Astrocyte of the cerebellum (primary cell): Measurements from ENCODE around the gene SLC17A5.
"Not testable (repeated sequence)": the region's sequence is repeated elsewhere in the genome, so short reads cannot be mapped to it uniquely, and the experiment has no call there.

Experiments used
- DNase-seq: peaks from one replicate; pipeline ENCODE4 v3.0.0-alpha.2; 2011; ENCODE audit warnings: low read depth
- H3K4me3 ChIP-seq: 2 replicates; pipeline ENCODE4 v1.5.1; 2011; ENCODE audit warnings: mild to moderate bottlenecking, low read depth, low read length, moderate library complexity
- in situ Hi-C: cut with HindIII; loops from 2 replicates; pipeline ENCODE4 v1.10.0; 2017; ENCODE audit warnings: low sequenced_read_pairs
- TF ChIP-seq, protein P1 (sequence below): IDR thresholded peaks from 2 replicates; pipeline ENCODE4 v1.5.1; 2012; ENCODE audit warnings: low read length, low read depth, moderate library complexity, mild to moderate bottlenecking; ENCODE audit errors: missing control alignments

The SLC17A5 gene

DNA sequence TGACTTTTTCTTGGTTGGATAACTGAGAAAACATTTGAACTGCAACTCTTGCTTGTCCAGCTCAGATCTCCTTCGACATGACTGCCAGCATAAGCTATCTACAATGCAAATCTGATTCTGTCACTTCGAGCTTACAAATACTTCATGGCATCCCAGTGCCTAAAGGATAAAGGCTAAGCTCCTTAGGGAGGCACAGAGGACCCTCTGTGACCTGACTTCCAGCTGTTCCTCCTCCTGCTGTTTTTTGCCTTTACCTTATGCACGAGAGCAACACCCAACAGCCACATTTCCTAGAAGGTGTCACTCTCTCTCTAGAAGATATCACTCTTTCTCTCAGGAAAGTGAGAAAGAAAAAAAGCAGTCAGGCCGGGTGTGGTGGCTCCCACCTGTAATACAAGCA is 23.4 kb downstream of the SLC17A5 start:
- DNase-seq = no peak
- in situ Hi-C loops = no loop called here
- no peak overlapping the region for H3K4me3 ChIP-seq
- TF ChIP-seq, protein P1, sequence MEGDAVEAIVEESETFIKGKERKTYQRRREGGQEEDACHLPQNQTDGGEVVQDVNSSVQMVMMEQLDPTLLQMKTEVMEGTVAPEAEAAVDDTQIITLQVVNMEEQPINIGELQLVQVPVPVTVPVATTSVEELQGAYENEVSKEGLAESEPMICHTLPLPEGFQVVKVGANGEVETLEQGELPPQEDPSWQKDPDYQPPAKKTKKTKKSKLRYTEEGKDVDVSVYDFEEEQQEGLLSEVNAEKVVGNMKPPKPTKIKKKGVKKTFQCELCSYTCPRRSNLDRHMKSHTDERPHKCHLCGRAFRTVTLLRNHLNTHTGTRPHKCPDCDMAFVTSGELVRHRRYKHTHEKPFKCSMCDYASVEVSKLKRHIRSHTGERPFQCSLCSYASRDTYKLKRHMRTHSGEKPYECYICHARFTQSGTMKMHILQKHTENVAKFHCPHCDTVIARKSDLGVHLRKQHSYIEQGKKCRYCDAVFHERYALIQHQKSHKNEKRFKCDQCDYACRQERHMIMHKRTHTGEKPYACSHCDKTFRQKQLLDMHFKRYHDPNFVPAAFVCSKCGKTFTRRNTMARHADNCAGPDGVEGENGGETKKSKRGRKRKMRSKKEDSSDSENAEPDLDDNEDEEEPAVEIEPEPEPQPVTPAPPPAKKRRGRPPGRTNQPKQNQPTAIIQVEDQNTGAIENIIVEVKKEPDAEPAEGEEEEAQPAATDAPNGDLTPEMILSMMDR = no peak

DNA sequence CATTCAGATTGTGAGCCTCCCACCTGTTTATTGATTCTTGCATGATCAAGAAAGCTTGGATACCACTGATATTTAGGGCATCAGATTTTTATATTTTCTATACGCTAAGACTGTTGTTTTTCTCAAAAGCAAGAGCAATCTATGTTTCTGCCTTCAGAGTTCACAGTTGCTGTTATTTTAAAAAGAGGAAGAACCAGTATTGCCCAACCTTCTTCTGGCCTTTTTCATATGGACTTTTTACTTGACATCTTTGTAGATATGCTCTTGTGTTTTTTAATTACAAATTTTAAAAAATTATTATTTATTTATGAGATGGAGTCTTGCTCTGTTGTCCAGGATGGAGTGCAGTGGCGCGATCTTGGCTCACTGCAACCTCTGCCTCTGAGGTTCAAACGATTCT is 28.9 kb downstream of the SLC17A5 start:
- TF ChIP-seq, protein P1 = no peak
- no peak for DNase-seq
- in situ Hi-C loops = no loop called here
- no peak overlapping the region for H3K4me3 ChIP-seq

DNA sequence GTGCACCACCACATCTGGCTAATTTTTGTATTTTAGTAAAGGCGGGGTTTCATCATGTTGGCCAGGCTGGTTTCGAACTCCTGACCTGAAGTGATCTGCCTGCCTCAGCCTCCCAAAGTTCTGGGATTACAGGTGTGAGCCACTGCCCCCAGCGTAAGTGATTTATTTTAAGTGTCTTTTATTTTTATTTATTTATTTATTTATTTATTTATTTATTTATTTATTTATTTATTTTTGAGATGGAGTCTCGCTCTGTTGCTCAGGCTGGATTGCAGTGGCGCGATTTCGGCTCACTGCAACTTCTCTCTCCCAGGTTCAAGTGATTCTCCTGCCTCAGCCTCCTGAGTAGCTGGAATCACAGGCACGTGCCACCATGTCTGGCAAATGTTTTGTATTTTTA is 30.3 kb downstream of the SLC17A5 start:
- DNase-seq, H3K4me3 ChIP-seq, in situ Hi-C loops: not testable (repeated sequence)

DNA sequence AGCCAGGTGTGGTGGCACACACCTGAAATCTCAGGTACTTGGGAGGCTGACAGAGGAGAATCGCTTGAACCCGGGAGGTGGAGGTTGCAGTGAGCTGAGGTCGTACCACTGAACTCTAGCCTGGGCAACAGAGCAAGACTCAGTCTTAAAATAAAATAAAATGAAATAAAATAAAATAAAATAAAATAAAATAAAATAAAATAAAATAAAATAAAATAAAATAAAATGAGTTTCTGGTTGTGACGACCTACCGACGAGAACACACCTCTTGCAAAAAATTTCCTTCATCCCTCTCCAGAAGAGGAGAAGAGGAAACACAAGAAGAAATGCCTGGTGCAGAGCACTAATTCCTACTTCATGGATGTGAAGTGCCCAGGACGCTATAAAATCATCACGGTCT is 35.7 kb downstream of the SLC17A5 start:
- in situ Hi-C loops = loop anchor here (5.0 kb wide), 1 partner anchor 101 kb away; no protein-coding TSS in a partner anchor
- H3K4me3 ChIP-seq, DNase-seq: not testable (repeated sequence)

DNA sequence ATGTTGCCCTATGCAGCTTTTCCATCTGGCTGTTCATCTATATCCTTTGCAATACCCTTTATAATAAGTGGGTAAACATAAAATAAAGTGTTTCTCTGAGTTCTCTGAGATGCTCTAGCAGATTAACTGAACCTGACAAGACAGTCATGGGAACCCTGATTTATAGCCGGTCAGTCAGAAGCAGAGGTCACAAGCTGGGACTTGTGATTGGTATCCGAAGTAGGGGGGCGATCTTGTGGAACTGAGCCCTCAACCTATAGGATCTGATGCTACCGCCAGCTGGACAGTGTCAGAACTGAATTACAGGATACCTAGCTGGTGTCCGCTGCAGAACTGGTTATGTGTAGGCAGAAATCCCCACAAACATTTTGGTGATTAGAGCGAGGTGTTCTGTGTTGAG is 39.0 kb downstream of the SLC17A5 start:
- in situ Hi-C loops = loop anchor here (5.0 kb wide), 1 partner anchor 98 kb away; no protein-coding TSS in a partner anchor
- DNase-seq = no peak
- H3K4me3 ChIP-seq = no peak overlapping the region
- TF ChIP-seq, protein P1 = no peak

DNA sequence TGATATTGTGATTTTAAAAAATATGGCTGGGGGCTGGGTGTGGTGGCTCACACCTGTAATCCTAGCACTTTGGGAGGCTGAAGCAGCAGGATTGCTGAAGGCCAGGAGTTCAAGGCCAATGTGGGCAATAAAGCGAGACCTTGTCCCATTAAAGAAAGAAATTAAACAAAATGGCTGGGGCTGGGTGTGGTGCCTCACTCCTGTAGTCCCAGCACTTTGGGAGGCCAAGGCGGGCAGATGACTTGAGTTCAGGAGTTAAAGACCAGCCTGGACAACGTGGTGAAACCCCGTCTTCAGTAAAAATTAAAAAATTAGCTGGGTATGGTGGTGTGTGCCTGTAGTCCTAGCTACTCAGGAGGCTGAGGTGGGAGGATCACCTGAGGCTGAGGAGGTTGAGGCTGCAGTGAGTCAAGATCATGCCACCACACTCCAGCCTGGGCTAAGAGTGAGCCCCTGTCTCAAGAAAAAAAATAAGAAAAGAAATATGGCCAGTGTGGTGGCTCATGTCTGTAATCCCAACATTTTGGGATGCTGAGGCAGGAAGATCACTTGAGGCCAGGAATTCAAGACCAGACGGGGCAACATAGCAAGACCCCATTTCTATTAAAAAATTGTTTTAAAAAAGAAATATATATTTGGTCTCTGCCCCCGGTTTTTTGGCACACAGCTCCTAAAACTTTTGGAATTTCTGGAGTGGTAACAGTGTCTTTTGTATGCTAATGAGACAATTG is 39.8 kb downstream of the SLC17A5 start:
- DNase-seq = no peak
- in situ Hi-C loops = no loop called here
- H3K4me3 ChIP-seq = no peak overlapping the region
- TF ChIP-seq, protein P1 = no peak

DNA sequence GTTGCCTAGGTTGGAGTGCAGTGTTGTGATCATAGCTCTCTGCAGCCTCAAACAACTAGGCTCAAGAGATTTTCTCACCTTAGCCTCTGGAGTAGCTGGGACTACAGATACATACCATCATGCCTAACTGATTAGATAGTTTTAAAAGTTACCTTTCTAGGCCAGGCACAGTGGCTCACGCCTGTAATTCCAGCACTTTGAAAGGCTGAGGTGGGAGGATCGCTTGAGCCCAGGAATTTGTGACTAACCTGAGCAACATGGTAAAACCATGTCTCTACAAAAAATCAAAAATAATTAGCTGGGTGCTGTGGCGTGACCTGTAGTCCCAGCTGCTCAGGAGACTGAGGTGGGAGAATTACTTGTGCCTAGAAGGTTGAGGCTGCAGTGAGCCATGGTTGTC is 41.2 kb downstream of the SLC17A5 start:
- in situ Hi-C loops = no loop called here
- TF ChIP-seq, protein P1 = no peak
- H3K4me3 ChIP-seq = no peak overlapping the region
- no peak for DNase-seq
